IPS-18c (cell line): ENCODE results near the gene RPS6KA2.
"Not testable (repeated sequence)": the region's sequence is repeated elsewhere in the genome, so short reads cannot be mapped to it uniquely, and the experiment has no call there.

Experiments
- H3K4me3 ChIP-seq: 2 replicates; pipeline ENCODE4 v1.7.0; 2013; ENCODE audit warnings: low read depth, mild to moderate bottlenecking, low read length, moderate library complexity; ENCODE audit not compliant: insufficient read depth
- H3K9me3 ChIP-seq: one replicate; pipeline ENCODE4 v1.6.1; 2013; ENCODE audit warnings: mild to moderate bottlenecking, low read length, moderate library complexity; ENCODE audit not compliant: control insufficient read depth, insufficient read depth

The RPS6KA2 gene

GRCh38 chr6:166589786-166590574, 37.1 kb downstream of the RPS6KA2 start:
- H3K4me3 ChIP-seq, result no peak overlapping the region
- no peaks in the 10 kb centered on the region for H3K9me3 ChIP-seq

- Histone ChIP-seq H3K4me3 (no peak overlapping the region), H3K9me3 (peaks cover 2% of the 10 kb centered on the region)
Measured at GRCh38 chr6:166589337-166589731, 37.7 kb downstream of the RPS6KA2 start.

GRCh38 chr6:166588691-166589336, 38.2 kb downstream of the RPS6KA2 start:
- Histone ChIP-seq H3K9me3 (peaks cover 2% of the 10 kb centered on the region), H3K4me3 (no peak overlapping the region)

- Histone ChIP-seq H3K4me3 (no peak overlapping the region; the same call in 1 of the 2 replicates), H3K9me3 (peaks cover 2% of the 10 kb centered on the region)
Measured at GRCh38 chr6:166587631-166588413, 39.2 kb downstream of the RPS6KA2 start.

- Histone ChIP-seq H3K4me3 (no peak within 1 kb of the TSS), H3K9me3 (peaks cover 2% of the 10 kb centered on the region)
Measured at GRCh38 chr6:166586424-166587156, 40.5 kb downstream of the RPS6KA2 start, which contains the start of gene RAMACL. RAMACL (minus strand) TSS chr6:166586678; CDS start chr6:166586477, 201 bp downstream.

DNA sequence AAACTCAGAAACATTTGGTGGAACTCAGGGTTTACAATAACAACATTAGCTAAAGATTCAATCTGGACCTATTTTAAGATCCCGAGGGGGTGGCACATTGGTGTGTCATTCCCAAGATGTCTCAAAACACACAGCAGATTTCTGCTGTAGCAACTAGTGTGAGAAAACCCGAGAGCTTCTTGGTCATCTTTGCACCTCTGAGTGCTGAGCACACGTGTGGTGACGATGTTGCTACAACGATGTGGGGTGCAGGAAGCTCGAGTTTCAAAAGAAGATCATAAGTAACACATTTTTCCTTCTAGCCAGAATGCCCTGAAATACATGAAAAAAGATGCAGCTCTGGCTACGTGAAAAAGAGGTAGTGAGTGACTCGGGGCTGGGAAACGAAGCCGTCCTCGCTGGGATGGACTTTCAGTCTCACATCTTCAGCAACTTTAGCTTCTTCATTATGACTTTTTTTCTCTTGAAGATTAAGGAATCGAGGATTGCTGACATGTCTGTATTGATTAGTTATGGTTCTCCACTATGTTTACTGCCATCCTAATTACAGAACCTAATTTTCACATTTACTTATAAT, 42.1 kb downstream of the RPS6KA2 start:
- no peak overlapping the region for H3K4me3 ChIP-seq
- H3K9me3 ChIP-seq, result peaks cover 2% of the 10 kb centered on the region

- Histone ChIP-seq H3K9me3 (peaks cover 2% of the 10 kb centered on the region), H3K4me3 (no peak overlapping the region)
Measured at GRCh38 chr6:166584155-166584554, 42.9 kb downstream of the RPS6KA2 start.

DNA sequence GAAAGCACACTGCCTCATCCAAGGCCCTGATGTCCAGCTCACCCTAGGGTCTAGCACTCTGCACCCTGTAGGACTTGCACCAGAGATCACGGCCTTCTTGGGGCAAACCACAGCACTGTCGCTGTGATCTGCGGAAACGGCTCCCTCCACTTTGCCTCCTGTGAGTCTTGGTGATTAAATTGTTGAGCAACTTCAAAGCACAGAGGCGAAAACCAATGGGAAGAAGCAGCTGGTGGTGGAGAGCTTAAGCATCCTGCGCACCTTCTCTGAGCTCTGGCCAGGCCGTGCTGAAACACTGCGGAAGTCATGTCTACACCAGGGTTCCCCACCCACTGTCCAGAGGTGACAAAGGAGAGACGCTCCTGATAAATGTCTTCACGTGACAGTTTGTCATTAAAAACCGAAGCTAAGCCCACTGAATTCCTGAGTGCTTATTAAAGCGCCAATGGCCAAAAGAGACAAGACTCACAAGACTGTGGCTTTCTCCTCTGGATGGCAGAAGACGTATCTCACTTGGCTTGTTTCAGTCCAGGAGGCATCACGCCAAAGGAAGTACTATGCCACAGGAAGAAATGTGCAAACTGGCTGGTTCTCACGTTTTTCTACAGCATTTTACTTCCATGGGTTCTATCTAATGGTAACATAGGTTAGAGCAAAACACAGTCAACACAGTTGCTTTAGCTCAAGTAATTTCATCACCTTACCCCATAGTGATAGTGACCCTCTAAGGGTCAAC, 43.7 kb downstream of the RPS6KA2 start:
- Histone ChIP-seq H3K9me3 (peaks cover 2% of the 10 kb centered on the region), H3K4me3 (no peak overlapping the region)

DNA sequence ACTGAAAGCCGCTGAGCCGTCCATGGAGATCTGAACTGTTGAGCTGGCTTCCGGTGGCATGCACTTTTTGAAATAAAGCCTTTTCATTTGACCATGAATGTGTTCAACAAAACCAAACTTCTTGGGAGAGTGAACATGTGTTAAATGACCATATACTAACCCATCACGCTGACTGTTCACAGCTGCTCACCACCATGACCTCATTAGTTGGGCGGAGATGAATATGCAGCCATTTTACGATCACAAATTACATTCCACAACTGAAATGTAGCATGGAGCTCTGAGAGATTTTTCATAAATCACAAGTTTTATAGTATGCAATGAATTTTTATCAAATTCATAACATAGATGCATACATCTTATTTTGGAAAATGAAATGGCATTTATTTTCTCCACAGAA, 44.8 kb downstream of the RPS6KA2 start:
- H3K4me3 ChIP-seq, result no peak overlapping the region
- H3K9me3 ChIP-seq, result peaks cover 2% of the 10 kb centered on the region

GRCh38 chr6:166581801-166582200, 45.2 kb downstream of the RPS6KA2 start:
- H3K9me3 ChIP-seq, H3K4me3 ChIP-seq: not testable (repeated sequence)

- no peak overlapping the region for H3K4me3 ChIP-seq
- peaks cover 3% of the 10 kb centered on the region for H3K9me3 ChIP-seq
Measured at GRCh38 chr6:166581091-166581511, 46.0 kb downstream of the RPS6KA2 start.

DNA sequence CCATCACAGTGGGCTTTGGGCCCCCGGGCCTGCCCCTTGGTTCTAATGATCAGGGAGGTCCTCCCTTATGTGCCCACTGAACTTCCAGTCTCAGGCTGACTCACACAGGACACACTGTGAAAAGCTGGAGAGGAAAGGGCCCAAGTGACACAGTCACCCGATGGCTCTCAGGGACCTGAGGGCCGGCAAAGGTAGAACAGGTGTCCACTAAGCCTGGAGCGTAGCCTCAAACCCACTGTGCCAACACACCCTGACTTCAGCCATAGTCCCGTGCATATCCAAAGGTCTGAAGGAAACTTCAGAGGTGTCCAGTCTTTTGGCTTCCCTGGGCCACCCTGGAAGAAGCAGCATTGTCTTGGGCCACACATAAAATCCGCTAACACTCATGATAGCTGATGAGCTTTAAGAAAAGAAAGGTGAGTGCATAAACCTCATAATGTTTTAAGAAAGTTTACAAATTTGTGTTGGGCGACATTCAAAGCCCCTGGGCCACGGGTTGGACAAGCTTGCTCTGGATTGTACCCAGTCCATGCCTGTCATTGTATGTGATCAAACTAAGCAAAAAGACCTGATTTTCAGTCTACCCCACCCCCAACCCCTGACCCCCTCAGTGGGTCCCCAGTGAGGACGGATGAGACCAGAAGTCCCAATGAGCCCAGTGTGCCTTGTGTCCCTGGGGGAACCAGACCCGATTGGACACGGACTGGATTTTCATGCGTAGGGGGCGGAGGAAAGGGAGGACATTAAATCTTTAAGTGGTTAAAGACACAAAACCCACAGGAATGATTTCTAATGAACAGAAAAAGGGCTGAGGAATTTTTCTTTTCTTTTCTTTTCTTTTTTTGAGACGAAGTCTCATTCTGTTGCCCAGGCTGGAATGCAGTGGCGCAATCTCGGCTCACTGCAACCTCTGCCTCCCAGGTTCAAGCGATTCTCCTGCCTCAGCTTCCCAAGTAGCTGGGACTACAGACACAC, 46.7 kb downstream of the RPS6KA2 start:
- H3K9me3 ChIP-seq, result peaks cover 5% of the 10 kb centered on the region
- no peak overlapping the region for H3K4me3 ChIP-seq

- H3K4me3 ChIP-seq, result no peak overlapping the region
- peaks cover 3% of the 10 kb centered on the region for H3K9me3 ChIP-seq
Measured at GRCh38 chr6:166579237-166579850, 47.7 kb downstream of the RPS6KA2 start.

DNA sequence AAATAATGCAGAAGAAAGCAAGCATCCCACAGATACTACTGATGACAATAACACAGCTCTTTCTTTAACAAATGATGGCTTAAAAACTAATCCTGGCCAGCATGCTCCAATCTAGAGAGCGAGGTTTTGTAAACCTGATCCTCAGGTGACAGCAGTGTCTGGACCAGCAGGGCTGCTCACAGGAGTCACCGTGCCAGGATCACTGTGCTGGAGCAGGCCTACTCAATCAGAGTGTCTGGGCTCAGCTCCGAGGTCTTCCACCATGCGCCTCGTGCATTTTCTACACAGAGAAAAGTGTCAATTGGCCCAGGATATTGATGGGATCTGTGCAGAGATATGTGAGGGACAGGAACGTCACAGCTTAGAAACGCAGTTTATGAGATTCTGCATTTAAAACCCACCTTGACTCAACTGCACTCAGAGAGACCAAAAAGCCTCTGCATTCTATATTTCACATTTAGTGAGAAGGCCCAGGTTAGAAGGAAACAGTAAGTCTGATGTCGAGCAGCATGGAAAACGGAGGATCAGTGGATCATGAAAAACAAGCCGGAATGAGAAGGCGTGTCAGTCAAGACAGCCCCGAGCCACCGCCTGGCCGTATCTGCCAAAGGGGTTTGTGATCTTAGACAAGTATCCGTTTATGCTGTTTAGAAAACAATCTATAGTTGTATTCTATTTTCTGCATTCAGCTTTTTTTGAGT, 48.4 kb downstream of the RPS6KA2 start:
- no peak overlapping the region for H3K4me3 ChIP-seq
- H3K9me3 ChIP-seq, result peaks cover 3% of the 10 kb centered on the region
